BLaER1 (cell line): ENCODE results near the gene CNPPD1.

ENCODE experiments used
- H3K27ac ChIP-seq: shearing (Covaris generic); formaldehyde crosslinking; 2 replicates; pipeline ENCODE4 v1.8.1; 2022
- H3K27me3 ChIP-seq: shearing (Covaris generic); formaldehyde crosslinking; 2 replicates; pipeline ENCODE4 v1.8.1; 2022
- H3K36me3 ChIP-seq: shearing (Covaris generic); formaldehyde crosslinking; 2 replicates; pipeline ENCODE4 v1.8.1; 2022
- H3K4me1 ChIP-seq: shearing (Covaris generic); formaldehyde crosslinking; 2 replicates; pipeline ENCODE4 v1.8.1; 2022
- H3K4me2 ChIP-seq: shearing (Covaris generic); formaldehyde crosslinking; 2 replicates; pipeline ENCODE4 v1.8.1; 2022
- H3K4me3 ChIP-seq: shearing (Covaris generic); formaldehyde crosslinking; 2 replicates; pipeline ENCODE4 v1.8.1; 2022
- H3K9ac ChIP-seq: shearing (Covaris generic); formaldehyde crosslinking; 2 replicates; pipeline ENCODE4 v1.8.1; 2022
- H3K9me3 ChIP-seq: shearing (Covaris generic); formaldehyde crosslinking; 2 replicates; pipeline ENCODE4 v1.8.1; 2022
- H4K20me1 ChIP-seq: shearing (Covaris generic); formaldehyde crosslinking; 2 replicates; pipeline ENCODE4 v1.8.1; 2022
- Cebpa-rat ChIP-seq: shearing (Covaris generic); IDR thresholded peaks from 2 replicates; pipeline ENCODE4 v1.8.1; 2022

Gene CNPPD1

GRCh38 chr2:219160186-219161017 is 16.3 kb downstream of the CNPPD1 start, which contains the start of gene NHEJ1:
Gene NHEJ1, minus strand, starts transcription at chr2:219160815. Its CDS starts 2,453 bp downstream, at chr2:219158362.
- peak within 1 kb of the TSS; percentile 88 for H3K9ac ChIP-seq
- no peaks in the 10 kb centered on the region for H3K27me3 ChIP-seq
- TF ChIP-seq Cebpa-rat = no peak
- peak within 1 kb of the TSS; percentile 69 for H3K4me3 ChIP-seq
- H3K36me3 ChIP-seq = peaks cover 11% of the 10 kb centered on the region
- H3K4me2 ChIP-seq = peak within 1 kb of the TSS; percentile 84
- peaks cover 13% of the 10 kb centered on the region for H3K4me1 ChIP-seq
- no peaks in the 10 kb centered on the region for H4K20me1 ChIP-seq
- H3K9me3 ChIP-seq = no peaks in the 10 kb centered on the region
- H3K27ac ChIP-seq = peak within 1 kb of the TSS; percentile 89

GRCh38 chr2:219159771-219160185 is 16.9 kb downstream of the CNPPD1 start:
- Histone ChIP-seq H3K4me3 (peak overlapping the region; percentile 69), H3K9me3 (no peaks in the 10 kb centered on the region), H4K20me1 (no peaks in the 10 kb centered on the region), H3K27ac (no peak overlapping the region), H3K9ac (peak overlapping the region; percentile 88), H3K27me3 (no peaks in the 10 kb centered on the region), H3K4me2 (peak overlapping the region; percentile 84), H3K4me1 (peaks cover 13% of the 10 kb centered on the region), H3K36me3 (peaks cover 11% of the 10 kb centered on the region)
- TF ChIP-seq Cebpa-rat = no peak

- no peaks in the 10 kb centered on the region for H3K9me3 ChIP-seq
- H3K36me3 ChIP-seq = peaks cover 15% of the 10 kb centered on the region
- H4K20me1 ChIP-seq = 0 out of 2 replicates have a peak, but pooled peaks cover 4% of the 10 kb centered on the region
- H3K4me1 ChIP-seq = peaks cover 13% of the 10 kb centered on the region
- no peak overlapping the region for H3K9ac ChIP-seq
- no peak overlapping the region for H3K4me3 ChIP-seq
- TF ChIP-seq Cebpa-rat = no peak
- no peak overlapping the region for H3K27ac ChIP-seq
- H3K4me2 ChIP-seq = no peak overlapping the region
- H3K27me3 ChIP-seq = no peaks in the 10 kb centered on the region
These were observed 18.1 kb downstream of the CNPPD1 start for GRCh38 chr2:219158586-219158985.

GRCh38 chr2:219158025-219158424 is 18.7 kb downstream of the CNPPD1 start:
- Histone ChIP-seq H3K4me3 (no peak overlapping the region), H3K4me1 (peaks cover 13% of the 10 kb centered on the region), H3K27ac (no peak overlapping the region), H3K9me3 (no peaks in the 10 kb centered on the region), H3K36me3 (peaks cover 19% of the 10 kb centered on the region), H3K27me3 (no peaks in the 10 kb centered on the region), H3K4me2 (no peak overlapping the region), H3K9ac (no peak overlapping the region), H4K20me1 (0 out of 2 replicates have a peak, but pooled peaks cover 7% of the 10 kb centered on the region)
- TF ChIP-seq Cebpa-rat = no peak

GRCh38 chr2:219157396-219157795 is 19.3 kb downstream of the CNPPD1 start:
- H3K9ac ChIP-seq = no peak overlapping the region
- H3K27me3 ChIP-seq = no peaks in the 10 kb centered on the region
- no peaks in the 10 kb centered on the region for H3K9me3 ChIP-seq
- no peak for TF ChIP-seq Cebpa-rat
- no peak overlapping the region for H3K4me3 ChIP-seq
- H3K4me1 ChIP-seq = peaks cover 13% of the 10 kb centered on the region
- H3K27ac ChIP-seq = no peak overlapping the region
- 0 out of 2 replicates have a peak, but pooled peaks cover 7% of the 10 kb centered on the region for H4K20me1 ChIP-seq
- H3K4me2 ChIP-seq = no peak overlapping the region
- peaks cover 24% of the 10 kb centered on the region for H3K36me3 ChIP-seq

GRCh38 chr2:219155054-219155644 is 21.6 kb downstream of the CNPPD1 start:
- TF ChIP-seq Cebpa-rat = no peak
- Histone ChIP-seq H4K20me1 (0 out of 2 replicates have a peak, but pooled peaks cover 7% of the 10 kb centered on the region), H3K36me3 (peaks cover 24% of the 10 kb centered on the region), H3K9me3 (no peaks in the 10 kb centered on the region), H3K9ac (no peak overlapping the region), H3K4me3 (no peak overlapping the region), H3K4me1 (peaks cover 4% of the 10 kb centered on the region), H3K27ac (no peak overlapping the region), H3K4me2 (no peak overlapping the region), H3K27me3 (no peaks in the 10 kb centered on the region)

GRCh38 chr2:219149667-219150066 is 27.1 kb downstream of the CNPPD1 start:
- H3K27me3 ChIP-seq = no peaks in the 10 kb centered on the region
- H3K4me2 ChIP-seq = no peak overlapping the region
- H3K9ac ChIP-seq = no peak overlapping the region
- no peak overlapping the region for H3K4me3 ChIP-seq
- H3K9me3 ChIP-seq = no peaks in the 10 kb centered on the region
- H4K20me1 ChIP-seq = 0 out of 2 replicates have a peak, but pooled peaks cover 7% of the 10 kb centered on the region
- peaks cover 49% of the 10 kb centered on the region for H3K36me3 ChIP-seq
- no peak for TF ChIP-seq Cebpa-rat
- no peaks in the 10 kb centered on the region for H3K4me1 ChIP-seq
- H3K27ac ChIP-seq = no peak overlapping the region

- H3K4me1 ChIP-seq = no peaks in the 10 kb centered on the region
- H3K4me2 ChIP-seq = no peak overlapping the region
- H3K9me3 ChIP-seq = no peaks in the 10 kb centered on the region
- H3K4me3 ChIP-seq = no peak overlapping the region
- H3K9ac ChIP-seq = no peak overlapping the region
- no peak for TF ChIP-seq Cebpa-rat
- H3K36me3 ChIP-seq = peaks cover 82% of the 10 kb centered on the region
- H3K27ac ChIP-seq = no peak overlapping the region
- H3K27me3 ChIP-seq = no peaks in the 10 kb centered on the region
- peaks cover 7% of the 10 kb centered on the region; the same call in 1 of the 2 replicates for H4K20me1 ChIP-seq
These were observed 34.4 kb downstream of the CNPPD1 start for GRCh38 chr2:219142329-219142728.

GRCh38 chr2:219140722-219141121 is 36.0 kb downstream of the CNPPD1 start:
- Histone ChIP-seq H3K4me3 (no peak overlapping the region), H3K27ac (no peak overlapping the region), H3K9ac (no peak overlapping the region), H3K4me2 (no peak overlapping the region), H3K36me3 (peaks cover 66% of the 10 kb centered on the region), H3K4me1 (peaks cover 8% of the 10 kb centered on the region), H4K20me1 (peaks cover 7% of the 10 kb centered on the region; the same call in 1 of the 2 replicates), H3K27me3 (no peaks in the 10 kb centered on the region), H3K9me3 (no peaks in the 10 kb centered on the region)
- no peak for TF ChIP-seq Cebpa-rat

GRCh38 chr2:219133976-219134375 is 42.7 kb downstream of the CNPPD1 start:
- no peak for TF ChIP-seq Cebpa-rat
- no peaks in the 10 kb centered on the region for H3K27me3 ChIP-seq
- H3K9me3 ChIP-seq = no peaks in the 10 kb centered on the region
- H3K4me2 ChIP-seq = no peak overlapping the region
- peaks cover 8% of the 10 kb centered on the region for H3K4me1 ChIP-seq
- 0 out of 2 replicates have a peak, but pooled peaks cover 13% of the 10 kb centered on the region for H4K20me1 ChIP-seq
- no peak overlapping the region for H3K4me3 ChIP-seq
- no peak overlapping the region for H3K27ac ChIP-seq
- H3K9ac ChIP-seq = no peak overlapping the region
- H3K36me3 ChIP-seq = peaks cover 9% of the 10 kb centered on the region; the same call in 1 of the 2 replicates
